GM12872 (cell line): ENCODE data around the gene WDR26.

Experiments used
- CTCF ChIP-seq: IDR thresholded peaks from 3 replicates; pipeline ENCODE4 v1.5.1; 2011; ENCODE audit warnings: low read depth, mild to moderate bottlenecking, low read length, moderate library complexity; ENCODE audit not compliant: insufficient read depth

The WDR26 gene

DNA sequence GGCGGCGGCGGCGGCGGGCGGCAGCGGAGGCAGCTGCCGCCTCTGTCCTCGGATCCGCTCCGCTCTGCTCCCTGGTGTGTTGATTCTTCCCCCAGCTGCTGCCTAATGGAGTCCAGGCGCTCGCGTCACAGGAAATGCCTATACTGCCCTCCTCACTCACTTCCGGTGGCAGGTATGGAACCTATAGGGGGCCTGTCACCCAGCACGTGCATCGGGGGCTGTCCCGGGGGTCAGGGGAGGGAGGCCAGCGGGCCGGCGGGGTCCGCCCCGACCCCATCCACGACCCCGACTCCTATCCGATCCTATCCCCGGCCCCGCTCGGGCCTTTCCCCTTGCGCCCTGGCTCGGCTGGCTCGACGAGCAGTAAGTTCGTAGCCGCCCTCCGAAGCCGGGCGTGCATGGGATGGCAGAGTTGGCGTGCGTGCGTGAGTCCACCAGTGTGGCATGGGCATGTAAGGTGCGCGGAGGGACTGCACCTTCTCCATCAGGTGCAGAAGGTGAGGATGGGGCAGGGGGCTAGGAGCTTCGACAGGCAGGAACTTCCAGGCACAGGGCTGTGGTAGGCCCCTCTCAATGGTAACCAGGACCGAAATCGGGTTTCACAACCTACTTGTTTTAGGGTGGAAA lies at the start of gene WDR26:
Gene WDR26 (minus strand): TSS at position 107 of the 627 bp plus-strand sequence.
- TF ChIP-seq CTCF, result peak; percentile 18; the same call in 1 of the 3 replicates

DNA sequence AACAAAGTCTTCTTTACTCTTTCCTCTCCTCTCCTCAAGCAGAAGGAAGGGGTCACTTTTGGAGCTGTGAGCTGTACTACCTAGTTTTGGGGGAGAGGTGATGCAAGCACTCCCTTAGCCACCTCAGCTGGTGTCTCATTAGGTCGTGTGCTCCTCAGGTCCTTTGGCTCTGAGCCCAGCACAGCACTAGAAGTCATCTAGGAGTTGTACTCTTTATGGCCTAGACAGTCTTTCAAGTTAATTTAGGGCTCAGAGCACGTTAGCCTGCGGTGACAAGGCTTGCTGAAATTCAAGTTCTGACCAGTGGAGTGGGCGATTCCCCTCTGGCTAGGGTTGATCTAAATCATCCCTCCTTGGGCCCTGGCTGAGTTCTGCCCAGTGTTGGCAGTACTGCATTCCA lies 48.0 kb upstream of the WDR26 start:
- no peak for TF ChIP-seq CTCF

DNA sequence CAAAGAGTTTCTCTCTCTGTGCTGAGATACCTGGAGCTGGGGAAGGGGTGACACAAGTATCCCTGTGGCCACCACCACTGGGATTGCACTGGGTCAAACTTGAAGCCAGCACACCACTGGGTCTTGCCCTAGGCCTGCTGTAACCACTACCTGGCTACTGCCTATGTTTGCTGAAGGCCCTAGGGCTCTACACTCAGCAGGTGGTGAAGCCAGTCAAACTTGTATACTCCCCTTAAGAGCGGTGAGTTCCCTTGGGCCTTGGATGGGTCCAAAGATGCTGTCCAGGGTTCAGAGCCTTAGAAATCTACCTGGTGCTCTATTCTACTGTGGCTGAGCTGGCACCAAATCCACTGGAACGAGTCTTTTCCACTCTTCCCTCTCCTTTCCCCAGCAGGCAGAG lies 47.0 kb upstream of the WDR26 start:
- TF ChIP-seq CTCF, result no peak

DNA sequence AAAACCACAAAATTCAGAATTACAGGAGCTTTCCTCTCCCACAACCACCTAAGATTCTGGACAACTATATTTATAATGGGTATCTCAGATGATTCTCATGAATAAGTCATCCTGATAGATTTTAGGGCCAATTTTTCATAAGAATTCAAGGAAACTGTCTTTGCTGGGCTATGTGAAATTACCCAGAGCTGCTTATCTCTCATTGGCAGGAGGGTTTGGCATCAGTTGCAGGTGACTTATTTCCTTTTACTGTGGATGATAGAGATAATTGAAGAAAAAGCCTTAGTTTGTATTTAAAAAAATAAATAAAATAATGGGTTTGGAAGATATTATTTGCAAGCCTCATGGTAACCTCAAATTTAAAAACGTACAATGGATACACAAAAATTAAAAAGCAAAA lies 38.2 kb upstream of the WDR26 start:
- TF ChIP-seq CTCF, result no peak

- TF ChIP-seq CTCF, result no peak
These were observed 31.6 kb upstream of the WDR26 start for GRCh38 chr1:224466154-224466553.

DNA sequence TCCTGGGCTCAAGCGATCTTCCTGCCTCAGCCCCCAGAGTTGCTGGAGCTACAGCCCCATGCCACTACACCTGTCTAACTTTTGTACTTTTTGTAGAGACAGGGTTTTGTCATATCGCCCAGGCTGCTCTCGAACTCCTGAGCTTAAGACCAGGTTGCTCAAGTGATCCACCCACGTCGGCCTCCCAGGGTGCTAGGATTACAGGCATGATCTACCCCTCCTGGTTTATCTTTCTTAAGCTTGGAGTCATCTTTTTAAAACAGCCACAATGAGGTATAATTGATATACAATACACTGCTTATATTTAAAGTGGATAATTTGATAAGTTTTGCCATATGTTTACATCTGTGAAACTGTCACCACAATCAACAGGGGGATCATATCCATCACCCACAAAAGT lies 25.4 kb upstream of the WDR26 start:
- TF ChIP-seq CTCF, result no peak

- TF ChIP-seq CTCF, result no peak
These were observed 24.4 kb upstream of the WDR26 start for GRCh38 chr1:224458996-224459395.

- TF ChIP-seq CTCF, result no peak; the same call in 2 of the 3 replicates
These were observed 23.7 kb upstream of the WDR26 start for GRCh38 chr1:224458296-224458695.
